ENCODE measurements around the gene ELL. TPM values are rescaled to one million over a fixed set of nuclear protein-coding genes. Genes with fewer than 3 reads are reported as not detected.

Gene ELL
- total RNA-seq, 1 donor from 2014 or later: 11.0 TPM

GRCh38 chr19:18443831-18444230, 78.0 kb downstream of the ELL start:
- Mint-ChIP-seq H3K27me3 (ENCODE audit: unreplicated experiment) (peaks cover 9% of the 10 kb centered on the region), H3K4me1 (ENCODE audit: unreplicated experiment) (peaks cover 12% of the 10 kb centered on the region), H3K4me3 (ENCODE audit: unreplicated experiment) (no peak overlapping the region), H3K9me3 (ENCODE audit: unreplicated experiment) (no peaks in the 10 kb centered on the region), H3K27ac (ENCODE audit: unreplicated experiment) (no peak overlapping the region), H3K36me3 (ENCODE audit: low read depth, unreplicated experiment) (peaks cover 12% of the 10 kb centered on the region)
- no peak for TF ChIP-seq CTCF (IDR thresholded peaks at IDR 0.05; ENCODE audit: unreplicated experiment)
- DNase-seq (ENCODE audit: low spot score): no peak

GRCh38 chr19:18443406-18443805, 78.5 kb downstream of the ELL start:
- no peak for TF ChIP-seq CTCF (IDR thresholded peaks at IDR 0.05; ENCODE audit: unreplicated experiment)
- no peak for DNase-seq (ENCODE audit: low spot score)
- Mint-ChIP-seq H3K4me1 (ENCODE audit: unreplicated experiment) (peaks cover 12% of the 10 kb centered on the region), H3K36me3 (ENCODE audit: low read depth, unreplicated experiment) (peaks cover 10% of the 10 kb centered on the region), H3K9me3 (ENCODE audit: unreplicated experiment) (no peaks in the 10 kb centered on the region), H3K27me3 (ENCODE audit: unreplicated experiment) (peaks cover 9% of the 10 kb centered on the region), H3K4me3 (ENCODE audit: unreplicated experiment) (no peak overlapping the region), H3K27ac (ENCODE audit: unreplicated experiment) (no peak overlapping the region)

- Mint-ChIP-seq H3K27ac (ENCODE audit: unreplicated experiment) (no peak overlapping the region), H3K9me3 (ENCODE audit: unreplicated experiment) (no peaks in the 10 kb centered on the region), H3K4me3 (ENCODE audit: unreplicated experiment) (peak overlapping the region; percentile 80), H3K27me3 (ENCODE audit: unreplicated experiment) (peaks cover 9% of the 10 kb centered on the region), H3K4me1 (ENCODE audit: unreplicated experiment) (peaks cover 12% of the 10 kb centered on the region), H3K36me3 (ENCODE audit: low read depth, unreplicated experiment) (peaks cover 7% of the 10 kb centered on the region)
- TF ChIP-seq CTCF (IDR thresholded peaks at IDR 0.05; ENCODE audit: unreplicated experiment): no peak
- no peak for DNase-seq (ENCODE audit: low spot score)
These were observed 78.9 kb downstream of the ELL start for GRCh38 chr19:18442941-18443340.

GRCh38 chr19:18441804-18442788, 79.8 kb downstream of the ELL start:
- Mint-ChIP-seq H3K36me3 (ENCODE audit: low read depth, unreplicated experiment) (peaks cover 7% of the 10 kb centered on the region), H3K27me3 (ENCODE audit: unreplicated experiment) (peaks cover 9% of the 10 kb centered on the region), H3K9me3 (ENCODE audit: unreplicated experiment) (no peaks in the 10 kb centered on the region), H3K4me1 (ENCODE audit: unreplicated experiment) (peaks cover 12% of the 10 kb centered on the region), H3K4me3 (ENCODE audit: unreplicated experiment) (peak overlapping the region; percentile 80), H3K27ac (ENCODE audit: unreplicated experiment) (peak overlapping the region; percentile 82)
- DNase-seq (ENCODE audit: low spot score): no peak
- TF ChIP-seq CTCF (IDR thresholded peaks at IDR 0.05; ENCODE audit: unreplicated experiment): no peak
